Breast epithelium (tissue), 3 donors: ENCODE data around the gene ACVR1B.

ENCODE experiments used
- POLR2A ChIP-seq: fragments of 450-650 bp; IDR thresholded peaks from one replicate; pipeline ENCODE4 v1.6.1; 2016; ENCODE audit warnings: antibody characterized with exemption, mild to moderate bottlenecking, moderate library complexity
- POLR2AphosphoS5 ChIP-seq, 3 donors: sonication (generic); formaldehyde crosslinking; IDR thresholded peaks; one replicate each; pipeline ENCODE4 v1.6.1; 2017; ENCODE audit warnings: antibody characterized with exemption in 3 of 3
- TF ChIP-seq, protein P1 (sequence below), 3 donors: fragments of 450-650 bp; IDR thresholded peaks; one replicate each; pipeline ENCODE4 v1.5.1; 2016 to 2017; ENCODE audit warnings: antibody characterized with exemption in 3 of 3, mild to moderate bottlenecking in 3 of 3, moderate library complexity in 3 of 3

DNA sequence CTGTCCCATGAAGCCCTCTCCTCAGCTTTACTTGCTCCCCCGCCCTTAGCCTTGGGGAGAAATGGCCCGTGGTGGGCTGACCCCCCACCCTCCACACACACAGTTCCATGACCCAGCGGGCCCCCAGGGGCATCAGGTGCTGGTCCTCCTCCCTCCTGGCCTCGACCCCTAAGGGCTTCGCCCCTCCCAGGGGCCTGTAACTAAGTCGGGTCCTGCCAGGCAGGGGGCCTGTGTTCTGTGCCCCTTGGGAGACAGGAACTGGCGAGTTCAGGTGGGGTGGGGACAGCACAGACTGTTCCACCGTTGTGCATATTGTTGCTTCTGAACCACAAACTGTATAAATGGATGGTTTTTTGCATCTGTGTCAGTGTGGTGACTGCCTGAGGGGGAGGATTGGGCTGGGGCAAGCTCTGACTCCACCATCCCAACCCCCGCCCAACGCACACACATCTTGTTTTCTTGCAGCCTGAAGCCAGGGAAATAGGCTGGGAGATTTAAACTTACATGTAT, 64.1 kb downstream of the ACVR1B start:
- TF ChIP-seq POLR2A (no peak), POLR2AphosphoS5 (IDR thresholded peaks at IDR 0.05) (no peak)
- TF ChIP-seq, protein P1, sequence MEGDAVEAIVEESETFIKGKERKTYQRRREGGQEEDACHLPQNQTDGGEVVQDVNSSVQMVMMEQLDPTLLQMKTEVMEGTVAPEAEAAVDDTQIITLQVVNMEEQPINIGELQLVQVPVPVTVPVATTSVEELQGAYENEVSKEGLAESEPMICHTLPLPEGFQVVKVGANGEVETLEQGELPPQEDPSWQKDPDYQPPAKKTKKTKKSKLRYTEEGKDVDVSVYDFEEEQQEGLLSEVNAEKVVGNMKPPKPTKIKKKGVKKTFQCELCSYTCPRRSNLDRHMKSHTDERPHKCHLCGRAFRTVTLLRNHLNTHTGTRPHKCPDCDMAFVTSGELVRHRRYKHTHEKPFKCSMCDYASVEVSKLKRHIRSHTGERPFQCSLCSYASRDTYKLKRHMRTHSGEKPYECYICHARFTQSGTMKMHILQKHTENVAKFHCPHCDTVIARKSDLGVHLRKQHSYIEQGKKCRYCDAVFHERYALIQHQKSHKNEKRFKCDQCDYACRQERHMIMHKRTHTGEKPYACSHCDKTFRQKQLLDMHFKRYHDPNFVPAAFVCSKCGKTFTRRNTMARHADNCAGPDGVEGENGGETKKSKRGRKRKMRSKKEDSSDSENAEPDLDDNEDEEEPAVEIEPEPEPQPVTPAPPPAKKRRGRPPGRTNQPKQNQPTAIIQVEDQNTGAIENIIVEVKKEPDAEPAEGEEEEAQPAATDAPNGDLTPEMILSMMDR (IDR thresholded peaks at IDR 0.05) = no peak
